ENCODE results near the gene FRMD8. TPM values are rescaled to one million over a fixed set of nuclear protein-coding genes. Genes with fewer than 3 reads are reported as not detected.

The FRMD8 gene
- total RNA-seq, 3 donors from 2014 or later = 22.9 to 57.0 (median 49.0) TPM

GRCh38 chr11:65434057-65434666, 47.7 kb downstream of the FRMD8 start:
- H3K27me3 ChIP-seq = no peaks in the 10 kb centered on the region
- H3K27ac ChIP-seq = peak overlapping the region; percentile 23 to 59
- H3K4me3 ChIP-seq = no peak overlapping the region
- peaks cover 0 to under 1% of the 10 kb centered on the region in 2 donors for H3K4me1 ChIP-seq
- DNase-seq (ENCODE audit: low spot score in 2 of 2) = peak in 1 of 2 donors; percentile 15
- TF ChIP-seq POLR2AphosphoS5 (IDR thresholded peaks at IDR 0.05) = peak in 1 of 3 donors; percentile 30
- no peak for TF ChIP-seq POLR2A (IDR thresholded peaks at IDR 0.05)
- H3K36me3 ChIP-seq = no peaks in the 10 kb centered on the region
- no peaks in the 10 kb centered on the region for H3K9me3 ChIP-seq
- intact Hi-C loops (cut with DNase I; ENCODE audit: low total_unique reads) = no loop called here

- Histone ChIP-seq H3K27me3 (no peaks in the 10 kb centered on the region), H3K4me1 (no peaks in the 10 kb centered on the region), H3K4me3 (no peak overlapping the region), H3K36me3 (no peaks in the 10 kb centered on the region), H3K9me3 (no peaks in the 10 kb centered on the region), H3K27ac (peak overlapping the region; percentile 59 to 66)
- TF ChIP-seq POLR2A (IDR thresholded peaks at IDR 0.05) (no peak), POLR2AphosphoS5 (IDR thresholded peaks at IDR 0.05) (peak in 1 of 3 donors; percentile 1), CTCF (IDR thresholded peaks at IDR 0.05) (peak in 2 of 3 donors; percentile 13 to 18)
- intact Hi-C loops (cut with DNase I; ENCODE audit: low total_unique reads) = loop anchor here (5.0 kb wide), 1 partner anchor 1632 kb away; no protein-coding TSS in a partner anchor
- DNase-seq (ENCODE audit: low spot score in 2 of 2) = peak in 1 of 2 donors; percentile 19
Observed at GRCh38 chr11:65434667-65435410, 48.4 kb downstream of the FRMD8 start.

- DNase-seq (ENCODE audit: low spot score in 2 of 2) = peak in 1 of 2 donors; percentile 20
- no peak for TF ChIP-seq POLR2AphosphoS5 (IDR thresholded peaks at IDR 0.05)
- TF ChIP-seq POLR2A (IDR thresholded peaks at IDR 0.05) = peak; percentile 4
- TF ChIP-seq CTCF (IDR thresholded peaks at IDR 0.05) = no peak
- Histone ChIP-seq H3K4me1 (no peaks in the 10 kb centered on the region), H3K27ac (peak overlapping the region; percentile 43 to 66), H3K36me3 (no peaks in the 10 kb centered on the region), H3K27me3 (no peaks in the 10 kb centered on the region), H3K4me3 (peak overlapping the region in 1 of 3 donors; percentile 3), H3K9me3 (no peaks in the 10 kb centered on the region)
- intact Hi-C loops (cut with DNase I; ENCODE audit: low total_unique reads) = loop anchor here (5.0 kb wide), 1 partner anchor 1632 kb away; no protein-coding TSS in a partner anchor
Observed at GRCh38 chr11:65435411-65435931, 49.0 kb downstream of the FRMD8 start.

- intact Hi-C loops (cut with DNase I; ENCODE audit: low total_unique reads) = loop anchor here (5.0 kb wide), 1 partner anchor 1631 kb away; no protein-coding TSS in a partner anchor
- H3K27ac ChIP-seq = peak overlapping the region; percentile 43 to 66
- TF ChIP-seq CTCF (IDR thresholded peaks at IDR 0.05) (no peak), POLR2AphosphoS5 (IDR thresholded peaks at IDR 0.05) (peak in 2 of 3 donors; percentile 5 to 57)
- H3K4me3 ChIP-seq = peak overlapping the region in 1 of 3 donors; percentile 3
- no peaks in the 10 kb centered on the region for H3K27me3 ChIP-seq
- DNase-seq (ENCODE audit: low spot score in 2 of 2) = peak in 1 of 2 donors; percentile 45
- no peaks in the 10 kb centered on the region for H3K36me3 ChIP-seq
- H3K9me3 ChIP-seq = no peaks in the 10 kb centered on the region
- no peaks in the 10 kb centered on the region for H3K4me1 ChIP-seq
Observed at GRCh38 chr11:65435981-65436411, 49.6 kb downstream of the FRMD8 start.

- TF ChIP-seq POLR2AphosphoS5 (IDR thresholded peaks at IDR 0.05) (peak in 2 of 3 donors; percentile 33 to 42), CTCF (IDR thresholded peaks at IDR 0.05) (no peak)
- DNase-seq (ENCODE audit: low spot score in 2 of 2) = peak in 1 of 2 donors; percentile 17
- Histone ChIP-seq H3K9me3 (no peaks in the 10 kb centered on the region), H3K4me1 (peaks cover 0 to under 1% of the 10 kb centered on the region in 2 donors), H3K27me3 (no peaks in the 10 kb centered on the region), H3K4me3 (no peak overlapping the region), H3K27ac (peak overlapping the region; percentile 43 to 66), H3K36me3 (no peaks in the 10 kb centered on the region)
- intact Hi-C loops (cut with DNase I; ENCODE audit: low total_unique reads) = loop anchor here (5.0 kb wide), 1 partner anchor 1631 kb away; no protein-coding TSS in a partner anchor
Observed at GRCh38 chr11:65436412-65437032, 50.1 kb downstream of the FRMD8 start.
